C4-2B (cell line): ENCODE results near the gene PLK2.

ENCODE experiments used
- H3K27ac ChIP-seq: fragments of 450-650 bp; 2 replicates; pipeline ENCODE4 v1.5.1; 2017
- ZFX ChIP-seq: fragments of 450-650 bp; IDR thresholded peaks from 2 replicates; pipeline ENCODE4 v1.6.1; 2017
- TF ChIP-seq, protein P1 (sequence below): fragments of 450-650 bp; conservative IDR thresholded peaks from 2 replicates; pipeline ENCODE4 v1.5.1; 2017; ENCODE audit warnings: mild to moderate bottlenecking

PLK2 gene

DNA sequence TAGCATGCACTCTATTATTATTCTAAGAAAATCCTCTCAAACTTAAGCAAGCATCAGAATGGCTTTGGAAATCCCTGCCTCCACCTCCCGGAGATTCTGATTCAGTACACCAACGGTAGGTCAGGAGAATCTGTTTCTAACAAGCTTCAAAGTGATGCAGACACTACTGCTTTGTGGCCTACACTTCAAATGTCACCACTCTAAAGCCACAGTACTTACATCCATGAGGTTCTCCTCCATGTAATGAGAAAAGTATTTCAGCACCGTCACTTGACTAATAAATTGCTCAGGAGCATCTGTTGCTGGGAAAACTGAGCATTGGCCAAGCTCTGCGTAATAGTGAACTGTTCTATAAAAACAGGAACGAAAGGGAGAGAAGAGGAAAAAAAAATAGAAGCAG is 4.8 kb downstream of the PLK2 start:
- TF ChIP-seq, protein P1, sequence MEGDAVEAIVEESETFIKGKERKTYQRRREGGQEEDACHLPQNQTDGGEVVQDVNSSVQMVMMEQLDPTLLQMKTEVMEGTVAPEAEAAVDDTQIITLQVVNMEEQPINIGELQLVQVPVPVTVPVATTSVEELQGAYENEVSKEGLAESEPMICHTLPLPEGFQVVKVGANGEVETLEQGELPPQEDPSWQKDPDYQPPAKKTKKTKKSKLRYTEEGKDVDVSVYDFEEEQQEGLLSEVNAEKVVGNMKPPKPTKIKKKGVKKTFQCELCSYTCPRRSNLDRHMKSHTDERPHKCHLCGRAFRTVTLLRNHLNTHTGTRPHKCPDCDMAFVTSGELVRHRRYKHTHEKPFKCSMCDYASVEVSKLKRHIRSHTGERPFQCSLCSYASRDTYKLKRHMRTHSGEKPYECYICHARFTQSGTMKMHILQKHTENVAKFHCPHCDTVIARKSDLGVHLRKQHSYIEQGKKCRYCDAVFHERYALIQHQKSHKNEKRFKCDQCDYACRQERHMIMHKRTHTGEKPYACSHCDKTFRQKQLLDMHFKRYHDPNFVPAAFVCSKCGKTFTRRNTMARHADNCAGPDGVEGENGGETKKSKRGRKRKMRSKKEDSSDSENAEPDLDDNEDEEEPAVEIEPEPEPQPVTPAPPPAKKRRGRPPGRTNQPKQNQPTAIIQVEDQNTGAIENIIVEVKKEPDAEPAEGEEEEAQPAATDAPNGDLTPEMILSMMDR = no peak
- TF ChIP-seq ZFX = no peak
- H3K27ac ChIP-seq = no peak overlapping the region

DNA sequence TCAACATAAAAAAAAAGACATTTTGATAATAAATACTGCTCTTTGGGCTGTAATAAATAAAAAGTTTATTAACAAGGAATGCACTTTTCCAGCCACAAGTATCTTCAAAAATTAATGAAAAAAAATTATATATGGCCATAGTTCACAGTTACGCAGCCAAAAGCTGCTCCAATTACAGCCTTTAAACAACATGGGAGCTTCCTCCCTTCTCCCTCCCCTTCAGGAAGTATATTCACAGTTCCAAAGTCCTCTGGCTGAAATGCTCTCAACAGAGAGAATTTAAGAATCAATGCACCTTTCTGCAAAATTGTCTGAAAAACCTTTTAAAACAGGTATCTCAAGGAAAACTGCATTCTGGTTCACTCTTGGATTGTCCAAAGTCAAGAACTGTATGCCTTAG is 5.9 kb downstream of the PLK2 start:
- no peak overlapping the region for H3K27ac ChIP-seq

DNA sequence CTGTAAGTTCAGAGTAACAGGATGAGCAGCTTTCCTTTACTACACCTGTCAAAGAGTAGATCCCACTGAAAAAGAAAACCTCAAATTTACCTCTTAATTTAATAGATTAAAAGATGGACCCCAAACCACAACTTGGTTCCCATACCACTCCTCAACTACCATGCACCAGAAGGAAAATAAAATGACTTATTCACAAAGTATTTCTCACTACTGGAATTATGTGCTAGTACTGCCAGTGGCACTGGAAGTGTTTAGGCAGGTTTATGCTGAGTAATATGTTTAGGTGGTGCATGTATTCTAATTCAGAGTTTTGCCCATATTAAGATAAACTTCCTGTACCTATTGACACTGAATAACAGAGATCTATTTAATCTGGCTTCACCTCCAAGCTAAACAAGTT is 6.6 kb downstream of the PLK2 start:
- H3K27ac ChIP-seq = no peak overlapping the region
- TF ChIP-seq, protein P1 = no peak
- no peak for TF ChIP-seq ZFX

More for the DNA sequence above, 5.9 kb downstream of the PLK2 start:
- no peak for TF ChIP-seq ZFX
- TF ChIP-seq, protein P1 = no peak

DNA sequence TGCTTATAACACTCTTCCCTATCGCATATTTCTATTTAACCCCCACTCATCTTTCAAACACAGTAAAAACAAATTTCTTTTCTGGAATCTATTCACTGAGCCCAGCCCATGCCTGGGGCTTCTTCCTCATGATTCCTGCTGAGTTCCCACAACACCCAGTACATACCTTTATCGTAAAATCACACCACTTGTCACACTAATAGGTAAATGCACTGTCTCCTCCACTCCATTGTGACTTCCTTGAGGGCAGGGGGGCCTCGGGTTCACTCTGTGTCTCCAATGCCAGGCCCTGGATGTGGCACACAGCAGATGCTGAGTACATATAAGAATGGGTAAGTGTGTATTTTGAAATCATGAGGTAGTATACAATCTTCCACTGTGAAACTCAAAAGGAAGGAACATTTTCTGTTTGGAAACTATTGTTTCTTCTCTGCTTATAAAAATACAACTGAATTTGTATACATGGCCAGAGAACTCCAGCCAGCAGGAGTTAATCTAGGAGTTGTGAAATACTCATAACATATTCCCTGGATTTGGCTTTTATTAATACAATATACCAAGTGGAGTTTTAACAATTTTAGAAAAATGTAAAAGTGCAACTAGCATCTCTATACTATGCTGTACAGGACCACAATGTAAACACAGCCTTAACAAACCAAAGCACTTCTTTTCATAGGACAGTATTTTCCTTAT is 7.2 kb downstream of the PLK2 start:
- TF ChIP-seq, protein P1 = no peak
- no peak for TF ChIP-seq ZFX
- H3K27ac ChIP-seq = no peak overlapping the region

DNA sequence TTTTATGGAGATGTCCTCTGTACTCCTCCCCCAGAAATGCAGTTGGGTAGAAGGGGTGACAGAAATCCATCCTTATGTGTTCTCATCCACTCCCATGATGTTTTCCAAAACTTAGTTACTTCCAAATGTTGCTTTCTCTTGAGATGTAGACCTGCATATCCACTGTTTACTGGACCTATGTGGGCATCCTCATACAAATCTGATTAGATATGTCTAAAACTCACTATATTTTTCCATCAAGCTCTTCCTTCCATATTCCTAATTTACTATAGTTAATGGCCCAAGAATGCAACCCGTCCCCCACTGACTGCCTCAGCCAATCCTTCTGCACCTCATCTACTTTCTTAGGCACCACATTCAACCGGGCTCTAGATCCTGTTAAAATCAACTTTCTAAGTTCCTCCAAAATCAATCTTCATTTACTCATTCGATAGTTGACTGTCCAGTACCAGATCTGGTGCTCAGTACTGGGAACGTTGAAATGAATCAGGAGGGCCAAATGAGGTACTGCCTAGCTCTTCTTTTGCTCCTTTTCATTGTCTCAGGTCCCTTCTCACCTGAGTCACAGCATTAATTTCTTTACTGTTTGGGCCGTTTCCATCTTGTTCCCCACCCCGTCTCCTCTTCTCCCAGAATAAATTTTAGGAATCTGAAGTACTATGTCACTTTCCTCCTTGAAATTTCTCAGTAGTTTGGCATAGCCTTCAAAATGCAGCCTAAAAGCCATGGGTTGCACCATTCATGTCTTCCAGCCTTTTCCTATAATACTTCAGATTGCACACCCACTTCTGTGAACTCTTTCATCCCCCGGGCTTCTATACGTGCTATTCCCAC is 7.9 kb downstream of the PLK2 start:
- no peak for TF ChIP-seq ZFX
- TF ChIP-seq, protein P1 = no peak
- H3K27ac ChIP-seq = no peak overlapping the region

DNA sequence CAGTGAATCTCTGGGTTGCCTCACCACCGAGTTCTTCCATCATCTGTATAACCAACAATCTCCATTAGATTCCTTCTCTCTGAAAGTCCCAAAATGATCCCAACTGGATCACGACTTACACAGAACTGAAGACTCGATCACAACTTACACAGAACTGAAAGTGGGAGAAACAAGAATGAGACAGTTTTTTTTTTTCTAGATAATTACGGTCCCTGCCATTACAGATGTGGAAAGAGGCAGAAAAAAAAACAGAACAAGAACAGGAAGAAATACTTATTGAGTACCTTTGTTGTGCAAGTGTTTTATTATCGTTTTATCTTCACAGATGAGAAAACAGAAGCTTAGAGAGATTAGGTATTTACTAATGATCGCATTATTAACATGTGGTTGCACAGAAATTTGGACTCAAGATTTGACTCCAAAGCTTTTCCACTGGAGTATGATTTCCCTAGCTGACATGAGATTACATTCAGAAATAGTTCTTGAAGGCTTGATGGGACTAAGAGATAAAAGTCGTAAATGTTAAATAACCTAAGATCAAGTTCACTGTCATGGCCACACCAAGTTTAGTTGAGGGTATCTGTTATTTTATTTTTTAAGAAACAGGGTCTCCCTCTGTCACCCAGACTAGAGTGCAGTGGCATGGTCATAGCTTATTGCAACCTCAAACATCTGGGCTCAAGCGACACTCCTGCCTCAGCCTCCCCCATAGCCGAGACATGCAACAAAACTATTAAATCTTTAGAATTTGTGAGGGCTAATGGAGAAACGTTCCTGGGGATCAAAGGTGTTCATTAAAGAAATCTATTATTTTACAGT is 8.9 kb downstream of the PLK2 start:
- TF ChIP-seq, protein P1 = no peak
- no peak for TF ChIP-seq ZFX
- H3K27ac ChIP-seq = no peak overlapping the region

DNA sequence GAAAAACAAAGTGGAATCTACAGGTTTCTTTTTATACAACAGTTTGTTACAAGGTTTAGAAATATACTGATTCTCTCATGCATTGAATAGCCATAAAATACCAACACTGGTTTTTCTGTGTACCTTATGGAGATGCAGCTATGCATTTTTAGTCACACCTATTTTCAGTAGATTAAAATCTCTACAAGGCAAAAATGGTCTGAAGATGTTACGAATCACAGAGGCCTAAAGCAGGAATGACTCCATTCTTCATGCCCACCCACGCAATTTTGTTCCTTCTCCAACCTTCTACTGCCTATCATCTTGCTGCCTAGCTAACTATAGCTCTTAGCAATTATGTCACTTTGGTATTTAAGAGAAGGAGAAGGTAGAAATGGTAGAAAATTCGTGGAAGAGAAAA is 9.9 kb downstream of the PLK2 start:
- TF ChIP-seq, protein P1 = no peak
- no peak for TF ChIP-seq ZFX
- H3K27ac ChIP-seq = no peak overlapping the region
